ENCODE measurements around the gene ARPC3. TPM values are rescaled to one million over a fixed set of nuclear protein-coding genes. Genes with fewer than 3 reads are reported as not detected.
A peak's percentile ranks its signal among the peaks of the same experiment; 100 is the strongest.

The ARPC3 gene
- total and polyA plus RNA-seq, 9 of the 15 experiments (the other 6 are each of a cell fraction or from before 2014, with no cell fraction given) = 74.2 to 575 (median 345) TPM

DNA sequence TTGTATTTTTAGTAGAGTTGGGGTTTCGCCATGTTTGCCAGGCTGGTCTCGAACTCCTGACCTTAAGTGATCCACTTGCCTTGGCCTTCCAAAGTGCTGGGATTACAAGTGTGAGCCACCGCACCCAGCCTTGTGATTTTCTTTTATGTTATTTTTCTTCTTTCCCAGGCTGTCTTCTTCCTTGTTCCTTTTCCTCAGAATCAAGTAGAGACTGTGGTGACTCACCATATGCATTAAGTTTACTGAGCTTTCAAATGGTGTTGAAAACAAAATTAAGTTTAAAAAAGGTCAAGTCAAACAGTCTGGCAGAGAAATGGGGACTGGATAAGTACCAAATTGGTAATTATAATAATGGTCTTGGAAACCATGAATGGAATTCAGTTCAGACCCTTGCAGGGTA is 5.7 kb downstream of the ARPC3 start:
- CTCF ChIA-PET (ENCODE audit: low intra/inter-chr PET ratio) = no interaction called here
- POLR2A ChIA-PET = interaction anchor here (0.6 kb wide), 1 partner anchor 77 kb away, joined by 3 read pairs; no protein-coding TSS in a partner anchor
- Histone ChIP-seq H3K36me3 (ENCODE audit: control insufficient read depth, insufficient read depth, low read length) (peaks cover 70% of the 10 kb centered on the region), H3K79me2 (ENCODE audit: control insufficient read depth, insufficient read depth, low read length) (peaks cover 40% of the 10 kb centered on the region), H3K4me2 (ENCODE audit: insufficient read depth, low read length) (no peak overlapping the region), H3K9ac (ENCODE audit: insufficient read depth in 1 of 2, low read depth in 2 of 2, low read length in 2 of 2) (no peak overlapping the region), H3K4me3 (no peak overlapping the region), H3K4me1 (replicated peaks in 1 of 2; ENCODE audit: control insufficient read depth in 2 of 2, insufficient read depth in 2 of 2, low read length in 2 of 2) (peaks cover 0 to 6% of the 10 kb centered on the region in 2 experiments; a peak in 1 of 5 replicates), H2AFZ (ENCODE audit: low read depth, low read length) (no peak overlapping the region), H3K27ac (ENCODE audit: extremely low read depth, low read depth, low read length) (no peak overlapping the region), H3K9me1 (ENCODE audit: control insufficient read depth, insufficient read depth, low read length) (no peaks in the 10 kb centered on the region), H4K20me1 (replicated peaks; ENCODE audit: control insufficient read depth, insufficient read depth, low read length) (no peaks in the 10 kb centered on the region), H3K27me3 (ENCODE audit: control insufficient read depth in 2 of 2, insufficient read depth in 2 of 2, low read length in 2 of 2) (no peaks in the 10 kb centered on the region), H3K9me3 (replicated peaks; ENCODE audit: control insufficient read depth, insufficient read depth, low read depth, low read length) (no peaks in the 10 kb centered on the region)
- no peak for DNase-seq (ENCODE audit: extremely low read depth in 1 of 4, low spot score in 3 of 4)
- no TSS peak for BruUV-seq (replicated peaks)
- 90% methylated on average over 3 of the region's 3 CpGs for WGBS (ENCODE audit: insufficient coverage, low coverage, missing lambda C conversion rate)
- no peak for TF ChIP-seq ZNF253 (CRISPR knock-in tag; conservative IDR thresholded peaks at IDR 0.05)
- TF ChIP-seq DLX4 (CRISPR knock-in tag; IDR thresholded peaks at IDR 0.05) = no peak
- no peak for TF ChIP-seq RUNX1 (IDR thresholded peaks at IDR 0.05; ENCODE audit: low read depth)
- no peak for TF ChIP-seq U2AF2 (optimal IDR thresholded peaks at IDR 0.05; ENCODE audit: low read depth, low read length)
- no peak for TF ChIP-seq HNRNPUL1 (IDR thresholded peaks at IDR 0.05; ENCODE audit: low read length)
- TF ChIP-seq TRIM28 (IDR thresholded peaks at IDR 0.05) = no peak
- FAIRE-seq = no peak
- ATAC-seq = no peak
- in situ Hi-C loops (cut with MboI) = no loop called here
- intact Hi-C loops (cut with micrococcal nuclease) = no loop called here

GRCh38 chr12:110436231-110436630 is 13.9 kb downstream of the ARPC3 start:
- in situ Hi-C loops (cut with MboI) = no loop called here
- no peak overlapping the region for H3K4me2 ChIP-seq (ENCODE audit: insufficient read depth, low read length)
- no peaks in the 10 kb centered on the region for H3K9me1 ChIP-seq (ENCODE audit: control insufficient read depth, insufficient read depth, low read length)
- ChIA-PET POLR2A (no interaction called here), CTCF (ENCODE audit: low intra/inter-chr PET ratio) (no interaction called here)
- H4K20me1 ChIP-seq (replicated peaks; ENCODE audit: control insufficient read depth, insufficient read depth, low read length) = no peaks in the 10 kb centered on the region
- DNase-seq (ENCODE audit: extremely low read depth in 1 of 4, low spot score in 3 of 4) (no peak), FAIRE-seq (no peak), ATAC-seq (no peak)
- H3K36me3 ChIP-seq (ENCODE audit: control insufficient read depth, insufficient read depth, low read length) = peaks cover 52% of the 10 kb centered on the region; the same call in 2 of the 3 replicates
- H3K4me1 ChIP-seq (replicated peaks in 1 of 2; ENCODE audit: control insufficient read depth in 2 of 2, insufficient read depth in 2 of 2, low read length in 2 of 2) = no peaks in the 10 kb centered on the region; a peak in 1 of 5 replicates
- H3K9me3 ChIP-seq (replicated peaks; ENCODE audit: control insufficient read depth, insufficient read depth, low read depth, low read length) = no peaks in the 10 kb centered on the region
- no peak overlapping the region for H2AFZ ChIP-seq (ENCODE audit: low read depth, low read length)
- H3K27ac ChIP-seq (ENCODE audit: extremely low read depth, low read depth, low read length) = no peak overlapping the region
- no peaks in the 10 kb centered on the region for H3K27me3 ChIP-seq (ENCODE audit: control insufficient read depth in 2 of 2, insufficient read depth in 2 of 2, low read length in 2 of 2)
- no peaks in the 10 kb centered on the region for H3K79me2 ChIP-seq (ENCODE audit: control insufficient read depth, insufficient read depth, low read length)
- H3K9ac ChIP-seq (ENCODE audit: insufficient read depth in 1 of 2, low read depth in 2 of 2, low read length in 2 of 2) = no peak overlapping the region
- H3K4me3 ChIP-seq = no peak overlapping the region
- 56% methylated on average over 2 of the region's 2 CpGs for WGBS (ENCODE audit: insufficient coverage, low coverage, missing lambda C conversion rate)
- TSS peak; percentile 29 for BruUV-seq (replicated peaks)
- intact Hi-C loops (cut with micrococcal nuclease) = no loop called here
- TF ChIP-seq KDM1A (IDR thresholded peaks at IDR 0.05) (peak in 1 of 2 experiments; percentile 41; a peak in 1 of 4 replicates), SNIP1 (IDR thresholded peaks at IDR 0.05; ENCODE audit: low read depth) (no peak), FUS (optimal IDR thresholded peaks at IDR 0.05; ENCODE audit: low read depth, low read length) (no peak), ZNF354B (CRISPR knock-in tag; IDR thresholded peaks at IDR 0.05) (no peak), EHMT2 (IDR thresholded peaks at IDR 0.05) (no peak)
